ENCODE data around the gene TP53INP2.

The TP53INP2 gene

DNA sequence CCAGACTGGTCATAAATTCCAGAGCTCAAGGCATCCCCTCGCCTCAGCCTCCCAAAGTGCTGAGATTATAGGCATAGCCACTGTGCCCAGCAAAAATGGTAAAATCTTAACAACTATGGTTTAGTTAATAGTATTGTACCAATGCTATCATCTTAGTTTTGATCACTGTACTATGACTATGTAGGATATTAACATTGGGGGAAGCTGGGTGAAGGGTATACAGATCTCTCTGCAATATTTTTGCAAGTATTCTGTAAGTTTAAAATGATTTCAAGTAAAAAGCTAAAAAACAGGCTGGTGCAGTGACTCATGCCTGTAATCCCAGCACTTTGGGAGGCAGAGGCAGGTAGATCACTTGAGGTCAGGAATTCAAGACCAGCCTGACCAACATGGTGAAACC lies 35.0 kb upstream of the TP53INP2 start:
- H3K4me1 ChIP-seq (ENCODE audit: insufficient read depth, low read length, severe bottlenecking): no peaks in the 10 kb centered on the region
- no peaks in the 10 kb centered on the region for H3K9me3 ChIP-seq (ENCODE audit: low read length)
- H3K4me2 ChIP-seq (ENCODE audit: low read length): no peak overlapping the region
- no peaks in the 10 kb centered on the region for H3K9me2 ChIP-seq (ENCODE audit: low read depth, low read length)
- no peaks in the 10 kb centered on the region for H3F3A ChIP-seq (ENCODE audit: insufficient read depth, low read length)
- H3K36me3 ChIP-seq (ENCODE audit: insufficient read depth, low read length): no peaks in the 10 kb centered on the region; the same call in 1 of the 2 replicates
- no peak overlapping the region for H3K4me3 ChIP-seq (ENCODE audit: low read depth, low read length, poor library complexity, severe bottlenecking)
- H3K9ac ChIP-seq (ENCODE audit: low read length): no peak overlapping the region
- H3K79me2 ChIP-seq (ENCODE audit: insufficient read depth, low read length): 0 out of 2 replicates have a peak, but pooled peaks cover 6% of the 10 kb centered on the region
- H3K27ac ChIP-seq (ENCODE audit: low read depth, low read length, poor library complexity, severe bottlenecking): no peak overlapping the region
- H4K20me1 ChIP-seq (ENCODE audit: insufficient read depth, low read length): no peaks in the 10 kb centered on the region
- no peak overlapping the region for H2AFZ ChIP-seq (ENCODE audit: low read length)
- no peak for TF ChIP-seq EZH2 (IDR thresholded peaks at IDR 0.05; ENCODE audit: borderline replicate concordance, low read length)
- no peak for TF ChIP-seq CTCF (IDR thresholded peaks at IDR 0.05; ENCODE audit: low read length)
- H3K27me3 ChIP-seq (ENCODE audit: insufficient read depth, low read length): no peaks in the 10 kb centered on the region

- H3K27ac ChIP-seq (ENCODE audit: low read depth, low read length, poor library complexity, severe bottlenecking): no peak overlapping the region
- no peaks in the 10 kb centered on the region; the same call in 1 of the 2 replicates for H3K36me3 ChIP-seq (ENCODE audit: insufficient read depth, low read length)
- peaks cover 20% of the 10 kb centered on the region for H3K4me1 ChIP-seq (ENCODE audit: insufficient read depth, low read length, severe bottlenecking)
- no peak overlapping the region for H3K4me2 ChIP-seq (ENCODE audit: low read length)
- no peak overlapping the region for H3K4me3 ChIP-seq (ENCODE audit: low read depth, low read length, poor library complexity, severe bottlenecking)
- H3K79me2 ChIP-seq (ENCODE audit: insufficient read depth, low read length): peaks cover 10% of the 10 kb centered on the region
- no peaks in the 10 kb centered on the region for H3K9me2 ChIP-seq (ENCODE audit: low read depth, low read length)
- no peaks in the 10 kb centered on the region for H3F3A ChIP-seq (ENCODE audit: insufficient read depth, low read length)
- H3K9me3 ChIP-seq (ENCODE audit: low read length): no peaks in the 10 kb centered on the region
- no peak overlapping the region for H2AFZ ChIP-seq (ENCODE audit: low read length)
- H3K9ac ChIP-seq (ENCODE audit: low read length): no peak overlapping the region
- no peaks in the 10 kb centered on the region for H4K20me1 ChIP-seq (ENCODE audit: insufficient read depth, low read length)
- H3K27me3 ChIP-seq (ENCODE audit: insufficient read depth, low read length): no peaks in the 10 kb centered on the region
- TF ChIP-seq CTCF (IDR thresholded peaks at IDR 0.05; ENCODE audit: low read length) (no peak), EZH2 (IDR thresholded peaks at IDR 0.05; ENCODE audit: borderline replicate concordance, low read length) (no peak)
Observed at GRCh38 chr20:34673412-34673811, 30.7 kb upstream of the TP53INP2 start.

GRCh38 chr20:34675561-34675960 lies 28.6 kb upstream of the TP53INP2 start:
- no peaks in the 10 kb centered on the region for H3K27me3 ChIP-seq (ENCODE audit: insufficient read depth, low read length)
- H3K9me3 ChIP-seq (ENCODE audit: low read length): no peaks in the 10 kb centered on the region
- no peaks in the 10 kb centered on the region for H4K20me1 ChIP-seq (ENCODE audit: insufficient read depth, low read length)
- H3K27ac ChIP-seq (ENCODE audit: low read depth, low read length, poor library complexity, severe bottlenecking): no peak overlapping the region
- peaks cover 20% of the 10 kb centered on the region for H3K4me1 ChIP-seq (ENCODE audit: insufficient read depth, low read length, severe bottlenecking)
- peak overlapping the region; percentile 93 for H3K4me2 ChIP-seq (ENCODE audit: low read length)
- H3F3A ChIP-seq (ENCODE audit: insufficient read depth, low read length): no peaks in the 10 kb centered on the region
- peaks cover 10% of the 10 kb centered on the region for H3K79me2 ChIP-seq (ENCODE audit: insufficient read depth, low read length)
- TF ChIP-seq EZH2 (IDR thresholded peaks at IDR 0.05; ENCODE audit: borderline replicate concordance, low read length) (no peak), CTCF (IDR thresholded peaks at IDR 0.05; ENCODE audit: low read length) (no peak)
- H3K4me3 ChIP-seq (ENCODE audit: low read depth, low read length, poor library complexity, severe bottlenecking): peak overlapping the region; percentile 78
- no peaks in the 10 kb centered on the region for H3K36me3 ChIP-seq (ENCODE audit: insufficient read depth, low read length)
- H2AFZ ChIP-seq (ENCODE audit: low read length): no peak overlapping the region
- no peaks in the 10 kb centered on the region for H3K9me2 ChIP-seq (ENCODE audit: low read depth, low read length)
- peak overlapping the region; percentile 27; the same call in 1 of the 2 replicates for H3K9ac ChIP-seq (ENCODE audit: low read length)

All from OCI-LY1 (cell line).